Uterus (tissue), 2 donors: ENCODE results near the gene CAMK2D.

Experiments used
- POLR2A ChIP-seq, 2 donors: fragments of 450-650 bp; IDR thresholded peaks; one replicate each; pipeline ENCODE4 v1.6.1; 2016; ENCODE audit warnings: antibody characterized with exemption in 2 of 2, mild to moderate bottlenecking in 1 of 2, moderate library complexity in 1 of 2
- TF ChIP-seq, protein P1 (sequence below), 4 experiments: fragments of 200-600 bp in 2 of 4; fragments of 450-650 bp in 2 of 4; sonication (generic) in 2 of 4; IDR thresholded peaks; one replicate each; pipeline ENCODE4 v1.5.1; 2016 to 2019; ENCODE audit warnings: antibody characterized with exemption in 4 of 4, mild to moderate bottlenecking in 2 of 4, moderate library complexity in 1 of 4

DNA sequence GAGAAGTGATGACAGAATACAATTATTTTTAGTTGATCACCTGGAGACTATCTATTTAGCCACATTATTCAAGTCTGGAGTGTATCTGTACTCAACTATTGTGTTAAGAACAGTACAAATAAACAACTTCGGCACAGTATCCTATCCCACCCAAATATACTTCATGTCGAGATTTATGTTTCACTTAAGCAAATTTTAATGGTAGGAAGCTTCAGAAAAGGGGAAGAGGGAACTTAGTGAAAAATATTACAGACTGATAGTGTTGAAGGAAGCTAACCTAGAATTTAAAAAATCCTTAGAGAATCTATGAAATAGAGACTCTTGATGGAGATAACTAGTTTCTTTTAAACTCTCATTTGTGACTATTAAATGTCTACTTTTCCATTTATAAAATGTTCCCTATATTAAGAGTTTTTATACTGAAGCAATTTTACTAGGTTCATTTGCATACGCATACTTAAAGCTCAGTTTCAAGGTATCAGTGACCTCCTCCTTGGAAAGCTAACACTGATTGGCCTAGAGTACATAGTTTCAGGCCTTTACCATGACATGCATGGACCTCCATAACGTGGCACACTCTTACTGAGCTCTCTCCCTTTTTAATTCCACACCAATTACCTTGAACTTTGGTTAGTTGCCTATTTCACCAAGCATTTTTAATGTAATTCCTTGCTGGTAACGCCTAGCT, 197.7 kb downstream of the CAMK2D start:
- TF ChIP-seq, protein P1, sequence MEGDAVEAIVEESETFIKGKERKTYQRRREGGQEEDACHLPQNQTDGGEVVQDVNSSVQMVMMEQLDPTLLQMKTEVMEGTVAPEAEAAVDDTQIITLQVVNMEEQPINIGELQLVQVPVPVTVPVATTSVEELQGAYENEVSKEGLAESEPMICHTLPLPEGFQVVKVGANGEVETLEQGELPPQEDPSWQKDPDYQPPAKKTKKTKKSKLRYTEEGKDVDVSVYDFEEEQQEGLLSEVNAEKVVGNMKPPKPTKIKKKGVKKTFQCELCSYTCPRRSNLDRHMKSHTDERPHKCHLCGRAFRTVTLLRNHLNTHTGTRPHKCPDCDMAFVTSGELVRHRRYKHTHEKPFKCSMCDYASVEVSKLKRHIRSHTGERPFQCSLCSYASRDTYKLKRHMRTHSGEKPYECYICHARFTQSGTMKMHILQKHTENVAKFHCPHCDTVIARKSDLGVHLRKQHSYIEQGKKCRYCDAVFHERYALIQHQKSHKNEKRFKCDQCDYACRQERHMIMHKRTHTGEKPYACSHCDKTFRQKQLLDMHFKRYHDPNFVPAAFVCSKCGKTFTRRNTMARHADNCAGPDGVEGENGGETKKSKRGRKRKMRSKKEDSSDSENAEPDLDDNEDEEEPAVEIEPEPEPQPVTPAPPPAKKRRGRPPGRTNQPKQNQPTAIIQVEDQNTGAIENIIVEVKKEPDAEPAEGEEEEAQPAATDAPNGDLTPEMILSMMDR (IDR thresholded peaks at IDR 0.05) = no peak
- no peak for TF ChIP-seq POLR2A (IDR thresholded peaks at IDR 0.05)
